Mesodermal cell (in vitro differentiated cells): ENCODE results near the gene NPAS1.
"Not testable (repeated sequence)": the region's sequence is repeated elsewhere in the genome, so short reads cannot be mapped to it uniquely, and the experiment has no call there.

Experiments
- H3K27ac ChIP-seq: 2 replicates; pipeline ENCODE4 v1.7.0; 2013; ENCODE audit warnings: mild to moderate bottlenecking, low read depth, low read length, moderate library complexity; ENCODE audit not compliant: severe bottlenecking
- H3K36me3 ChIP-seq: 2 replicates; pipeline ENCODE4 v1.7.1; 2013; ENCODE audit warnings: mild to moderate bottlenecking, low read length, moderate library complexity; ENCODE audit not compliant: control insufficient read depth, insufficient read depth
- H3K4me1 ChIP-seq: one replicate; pipeline ENCODE4 v1.7.1; 2013; ENCODE audit warnings: mild to moderate bottlenecking, low read length; ENCODE audit not compliant: insufficient read depth, control insufficient read depth, poor library complexity, severe bottlenecking
- H3K4me3 ChIP-seq: 2 replicates; pipeline ENCODE4 v1.7.0; 2013; ENCODE audit warnings: low read length, control low read depth, mild to moderate bottlenecking; ENCODE audit not compliant: insufficient read depth, poor library complexity, severe bottlenecking; ENCODE audit errors: extremely low read depth
- H3K9me3 ChIP-seq: 2 replicates; pipeline ENCODE4 v1.7.1; 2013; ENCODE audit warnings: mild to moderate bottlenecking, low read length, moderate library complexity; ENCODE audit not compliant: control insufficient read depth
- WGBS, 2 experiments: methylation state at CpG; one replicate each; pipeline ENCODE4 v1.1.5; 2013; ENCODE audit warnings: missing lambda C conversion rate in 2 of 2; ENCODE audit not compliant: insufficient coverage in 2 of 2; 5-methylcytosine and 5-hydroxymethylcytosine counted together

NPAS1 gene

GRCh38 chr19:47002853-47003610 lies 16.6 kb upstream of the NPAS1 start:
- Histone ChIP-seq H3K4me3 (no peak overlapping the region), H3K36me3 (peaks cover 40% of the 10 kb centered on the region), H3K9me3 (no peaks in the 10 kb centered on the region), H3K4me1 (no peaks in the 10 kb centered on the region), H3K27ac (no peak overlapping the region)
- WGBS, 2 experiments: 92 to 93% methylated on average over 24 of the region's 26 CpGs

- peaks cover 32% of the 10 kb centered on the region for H3K36me3 ChIP-seq
- no peaks in the 10 kb centered on the region for H3K4me1 ChIP-seq
- H3K9me3 ChIP-seq: peaks cover 3% of the 10 kb centered on the region
- no peak overlapping the region for H3K27ac ChIP-seq
- 93 to 94% methylated on average over 41 of the region's 51 CpGs for WGBS, 2 experiments
- no peak overlapping the region for H3K4me3 ChIP-seq
Measured at GRCh38 chr19:47003611-47004465, 15.8 kb upstream of the NPAS1 start.

DNA sequence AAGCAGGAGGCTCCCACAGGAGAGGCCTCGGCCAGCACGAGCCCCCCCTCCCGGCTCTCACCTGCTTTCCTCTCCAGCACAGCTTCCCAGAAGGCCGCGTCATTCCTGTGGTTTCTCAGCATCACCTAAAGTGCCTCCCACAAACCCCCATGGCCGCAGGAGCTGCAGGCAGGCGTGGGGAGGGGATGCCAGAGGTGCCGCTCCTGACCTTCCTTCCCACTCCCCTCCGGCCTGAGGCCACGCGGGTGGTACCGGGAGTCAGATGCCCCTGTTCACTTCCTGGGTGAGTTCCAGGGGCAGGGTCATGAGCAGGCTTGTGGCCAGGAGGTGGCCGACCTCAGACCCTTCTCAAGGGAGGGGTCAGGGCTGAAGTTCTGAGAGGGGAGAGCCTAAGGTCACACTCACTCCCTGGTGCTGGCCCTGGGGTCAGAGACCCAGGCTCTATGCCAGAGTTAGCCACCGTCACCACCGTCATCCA lies 14.4 kb upstream of the NPAS1 start:
- Histone ChIP-seq H3K27ac (no peak overlapping the region), H3K36me3 (peaks cover 22% of the 10 kb centered on the region), H3K9me3 (peaks cover 3% of the 10 kb centered on the region), H3K4me1 (no peaks in the 10 kb centered on the region), H3K4me3 (no peak overlapping the region)
- WGBS, 2 experiments: 94 to 95% methylated on average over 10 to 14 of the region's 15 CpGs

GRCh38 chr19:47005873-47006272 lies 13.8 kb upstream of the NPAS1 start:
- H3K9me3 ChIP-seq: peaks cover 3% of the 10 kb centered on the region
- WGBS, 2 experiments: 75 to 97% methylated on average over 2 to 3 of the region's 4 CpGs
- peaks cover 17% of the 10 kb centered on the region for H3K36me3 ChIP-seq
- H3K4me1 ChIP-seq: no peaks in the 10 kb centered on the region
- H3K27ac ChIP-seq: no peak overlapping the region
- H3K4me3 ChIP-seq: no peak overlapping the region

DNA sequence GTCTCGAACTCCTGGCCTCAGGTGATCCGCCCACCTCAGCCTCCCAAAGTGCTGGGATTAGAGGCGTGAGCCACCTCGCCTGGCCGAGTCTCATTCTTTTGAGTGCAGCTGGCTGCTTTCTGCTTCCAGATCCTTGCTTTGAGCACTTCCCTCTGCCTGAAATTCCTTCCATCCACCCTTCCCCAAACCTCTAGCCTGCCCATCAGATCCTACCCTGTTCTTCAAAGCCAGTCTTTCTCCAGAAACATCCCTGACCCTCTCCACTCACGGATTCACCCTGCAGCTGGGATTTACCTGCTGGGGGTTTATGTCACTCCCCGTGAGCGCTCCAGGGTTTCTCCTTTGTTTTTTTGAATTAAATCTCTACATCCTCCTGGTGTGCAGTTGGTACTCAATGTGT lies 13.1 kb upstream of the NPAS1 start:
- H3K36me3 ChIP-seq: peaks cover 11% of the 10 kb centered on the region
- H3K4me1 ChIP-seq: no peaks in the 10 kb centered on the region
- H3K4me3 ChIP-seq: no peak overlapping the region
- peaks cover 3% of the 10 kb centered on the region for H3K9me3 ChIP-seq
- no peak overlapping the region for H3K27ac ChIP-seq
- 84 to 87% methylated on average over 7 to 8 of the region's 8 CpGs for whole genome bisulfite sequencing, 2 experiments

- not testable (repeated sequence) for H3K4me3 ChIP-seq, H3K9me3 ChIP-seq, H3K27ac ChIP-seq, H3K4me1 ChIP-seq, H3K36me3 ChIP-seq
- 93 to 95% methylated on average over 6 to 7 of the region's 8 CpGs for WGBS, 2 experiments
Measured at GRCh38 chr19:47010549-47010948, 9.1 kb upstream of the NPAS1 start.

DNA sequence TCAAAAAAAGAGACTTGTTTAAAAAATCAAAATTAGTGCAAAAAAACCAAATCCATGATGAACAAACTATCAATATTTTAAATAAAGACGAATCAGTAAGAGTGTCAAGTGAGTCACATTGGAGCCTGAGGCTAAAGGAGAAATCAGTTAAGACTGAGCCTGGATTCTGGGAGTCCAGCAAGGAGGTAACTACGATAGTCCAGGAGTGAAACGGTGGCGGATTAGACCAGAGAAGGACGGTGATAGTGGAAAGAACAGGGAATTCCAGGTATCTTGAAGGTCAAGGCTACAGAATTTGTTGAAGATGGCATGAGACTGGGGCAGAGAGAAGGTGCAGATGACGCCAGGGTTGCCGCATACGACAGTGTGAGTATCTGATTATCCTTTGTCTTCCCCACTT lies 7.0 kb upstream of the NPAS1 start:
- H3K36me3 ChIP-seq: no peaks in the 10 kb centered on the region
- no peaks in the 10 kb centered on the region for H3K4me1 ChIP-seq
- peaks cover 3% of the 10 kb centered on the region for H3K9me3 ChIP-seq
- H3K27ac ChIP-seq: no peak overlapping the region
- 39 to 49% methylated on average over 7 to 8 of the region's 8 CpGs for WGBS, 2 experiments
- no peak overlapping the region for H3K4me3 ChIP-seq

DNA sequence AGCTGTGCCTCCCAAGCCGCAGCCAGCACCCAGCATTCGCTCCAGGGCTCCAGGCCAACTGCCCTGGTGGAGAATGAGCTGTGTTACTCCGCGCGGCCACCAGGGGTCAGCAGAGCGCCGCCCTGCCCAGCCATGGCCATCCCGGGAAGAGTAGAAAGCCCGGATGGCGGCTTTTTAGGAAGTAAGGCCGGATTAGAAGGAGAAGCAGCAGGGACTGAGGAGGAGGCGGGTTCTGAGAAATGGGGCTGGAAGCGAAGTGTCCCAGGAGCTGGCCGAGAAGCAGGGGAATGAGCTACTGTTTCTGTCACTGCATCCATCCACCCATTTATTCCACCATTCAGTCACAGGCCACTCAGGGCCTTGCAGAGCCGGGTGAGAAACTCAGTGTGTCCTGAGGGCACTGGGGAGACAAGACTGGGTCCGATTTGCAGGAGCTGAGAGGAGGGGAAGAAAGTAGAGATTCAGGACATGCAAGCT lies 6.6 kb upstream of the NPAS1 start:
- 4 to 15% methylated on average over 11 to 12 of the region's 16 CpGs for WGBS, 2 experiments
- H3K27ac ChIP-seq: no peak overlapping the region
- H3K4me3 ChIP-seq: no peak overlapping the region
- H3K4me1 ChIP-seq: no peaks in the 10 kb centered on the region
- peaks cover 3% of the 10 kb centered on the region for H3K9me3 ChIP-seq
- no peaks in the 10 kb centered on the region for H3K36me3 ChIP-seq

DNA sequence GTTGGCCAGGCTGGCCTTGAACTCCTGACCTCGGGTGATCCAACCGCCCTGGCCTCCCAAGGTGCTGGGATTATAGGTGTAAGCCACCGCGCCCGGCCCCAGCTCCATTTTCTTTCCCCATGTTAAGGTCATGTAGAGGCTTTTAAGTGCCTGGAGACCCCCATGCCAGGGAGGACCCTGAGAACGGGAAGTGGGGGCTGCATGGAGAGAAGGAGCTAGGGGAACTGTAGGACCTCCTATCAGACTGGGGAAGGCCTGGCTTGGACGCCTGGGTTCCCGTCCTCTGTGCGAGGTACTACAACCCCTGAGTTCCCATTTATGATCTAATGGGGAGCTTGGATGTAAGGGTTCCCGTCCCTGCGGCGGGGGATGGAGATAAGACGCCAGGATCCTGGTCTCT lies 714 bp upstream of the NPAS1 start:
- Histone ChIP-seq H3K4me1 (peaks cover 6% of the 10 kb centered on the region), H3K9me3 (no peaks in the 10 kb centered on the region), H3K27ac (no peak overlapping the region), H3K4me3 (no peak overlapping the region), H3K36me3 (no peaks in the 10 kb centered on the region)
- 62 to 83% methylated on average over 4 to 13 of the region's 13 CpGs for WGBS, 2 experiments

GRCh38 chr19:47020132-47020805 lies 632 bp downstream of the NPAS1 start:
- peaks cover 6% of the 10 kb centered on the region for H3K4me1 ChIP-seq
- no peaks in the 10 kb centered on the region for H3K9me3 ChIP-seq
- 1 to 3% methylated on average over 42 to 46 of the region's 62 CpGs for WGBS, 2 experiments
- no peak overlapping the region for H3K27ac ChIP-seq
- peak overlapping the region; percentile 49 for H3K4me3 ChIP-seq
- no peaks in the 10 kb centered on the region for H3K36me3 ChIP-seq
